Endothelial cell of umbilical vein (primary cell): Measurements from ENCODE around the gene KIF1B.

Experiments used
- CTCF ChIP-seq, 2 donors: IDR thresholded peaks; 1 replicate in 1 of 2; 2 replicates in 1 of 2; pipeline ENCODE4 v1.5.1; 2011; ENCODE audit warnings: low read length in 2 of 2, mild to moderate bottlenecking in 2 of 2, moderate library complexity in 2 of 2, control low read depth in 1 of 2, inconsistent platforms in 1 of 2, low read depth in 1 of 2; ENCODE audit not compliant: insufficient read depth in 1 of 2; ENCODE audit errors: extremely low read depth in 1 of 2
- EZH2 ChIP-seq: IDR thresholded peaks from 2 replicates; pipeline ENCODE4 v1.6.1; 2012; ENCODE audit warnings: borderline replicate concordance, low read depth, mild to moderate bottlenecking, moderate library complexity, low read length, inconsistent platforms; ENCODE audit not compliant: severe bottlenecking
- JUN ChIP-seq: IDR thresholded peaks from 2 replicates; pipeline ENCODE4 v1.6.1; 2011; ENCODE audit warnings: borderline replicate concordance, low read depth; ENCODE audit not compliant: insufficient read length, insufficient read depth
- MAX ChIP-seq: IDR thresholded peaks from 2 replicates; pipeline ENCODE4 v1.6.1; 2011; ENCODE audit not compliant: insufficient read depth, insufficient read length
- MYC ChIP-seq: IDR thresholded peaks from one replicate; pipeline ENCODE4 v1.6.1; 2011; ENCODE audit warnings: mild to moderate bottlenecking, low read depth, low read length
- POLR2A ChIP-seq: IDR thresholded peaks from 2 replicates; pipeline ENCODE4 v1.6.1; 2012; ENCODE audit warnings: low read depth, mild to moderate bottlenecking, control low read depth, low read length
- POLR2AphosphoS5 ChIP-seq: IDR thresholded peaks from 2 replicates; pipeline ENCODE4 v1.6.1; 2012; ENCODE audit warnings: low read depth, mild to moderate bottlenecking, control low read depth, low read length, moderate library complexity; ENCODE audit not compliant: insufficient read depth

GRCh38 chr1:10338611-10339010 lies 128.2 kb downstream of the KIF1B start:
- TF ChIP-seq CTCF (IDR thresholded peaks at IDR 0.05; ENCODE audit: extremely low read depth in 1 of 2, insufficient read depth in 1 of 2, low read depth in 1 of 2, low read length in 2 of 2) (no peak), EZH2 (no peak), MAX (no peak), POLR2A (no peak), JUN (no peak), MYC (no peak), POLR2AphosphoS5 (no peak)
